ENCODE data around the gene DNTTIP2. TPM values are rescaled to one million over a fixed set of nuclear protein-coding genes. Genes with fewer than 3 reads are reported as not detected.

DNTTIP2 gene
- total RNA-seq, 2 experiments from 2014 or later, result 39.7 to 67.6 TPM

DNA sequence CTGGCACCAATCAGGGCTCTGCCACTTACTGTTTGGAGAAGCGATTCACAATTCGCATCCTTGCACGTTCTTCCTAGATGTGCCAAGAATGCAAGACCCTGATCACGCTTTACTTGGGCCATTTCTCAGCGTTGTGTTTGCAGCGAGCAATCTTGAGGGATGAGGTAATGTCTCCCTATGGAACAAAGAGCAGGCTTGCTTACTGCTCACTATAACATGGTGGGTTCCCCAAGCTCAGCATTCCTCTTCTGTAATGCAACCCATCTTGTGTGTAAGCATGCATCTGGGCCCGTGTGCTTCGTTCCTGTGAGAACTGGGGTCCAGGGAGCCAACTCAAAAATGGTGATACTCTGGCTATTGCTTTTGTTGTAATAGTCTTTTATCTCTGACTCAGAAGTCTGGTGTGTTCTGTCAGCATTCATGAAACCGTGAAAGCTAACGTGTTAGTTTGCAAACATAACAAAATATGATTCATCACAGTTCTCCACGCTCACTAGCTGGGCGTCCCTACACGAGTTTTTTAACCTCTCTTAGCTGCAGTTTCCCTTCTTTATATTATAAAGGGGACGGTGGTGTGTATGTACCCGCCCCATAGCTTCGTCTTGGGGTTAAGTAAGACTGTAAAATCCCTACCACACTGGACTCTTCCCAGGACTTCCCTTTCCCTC is 33.3 kb downstream of the DNTTIP2 start:
- Histone ChIP-seq H3K4me3 (ENCODE audit: low read depth, low read length, poor library complexity, severe bottlenecking) (peak overlapping the region; percentile 75), H4K20me1 (ENCODE audit: insufficient read depth, low read length) (no peaks in the 10 kb centered on the region), H3K4me1 (ENCODE audit: insufficient read depth, low read length, poor library complexity, severe bottlenecking) (peaks cover 29% of the 10 kb centered on the region), H3K79me2 (ENCODE audit: insufficient read depth, low read depth, low read length) (no peaks in the 10 kb centered on the region), H3K9me3 (ENCODE audit: low read length) (no peaks in the 10 kb centered on the region), H3K36me3 (ENCODE audit: insufficient read depth, low read length) (no peaks in the 10 kb centered on the region), H3K4me2 (ENCODE audit: low read length) (peak overlapping the region; percentile 84), H3K9me2 (ENCODE audit: insufficient read depth, low read length) (no peaks in the 10 kb centered on the region), H3K27ac (ENCODE audit: low read depth, low read length, poor library complexity, severe bottlenecking) (peak overlapping the region; percentile 84), H2AFZ (ENCODE audit: low read length) (peak overlapping the region; percentile 95)
- intact Hi-C loops (cut with micrococcal nuclease; ENCODE audit: unreplicated experiment), result loop anchor here (2.0 to 5.0 kb wide), 4 partner anchors 138 to 499 kb away; partner anchors contain the start of gene BCAR3
- BruUV-seq (replicated peaks), result no TSS peak
- peak; percentile 24 for DNase-seq (ENCODE audit: low spot score)
- ChIA-PET CTCF (ENCODE audit: unreplicated experiment) (interaction anchor here (0.6 to 1.1 kb wide), 5 partner anchors 27 to 216 kb away, joined by 3 to 4 read pairs (median 3); no protein-coding TSS in a partner anchor), POLR2A (interaction anchor here (0.5 to 1.8 kb wide), 12 partner anchors 31 to 765 kb away, joined by 3 to 7 read pairs (median 4); partner anchors contain the start of genes DNTTIP2 and DR1)
- TF ChIP-seq, protein P1, sequence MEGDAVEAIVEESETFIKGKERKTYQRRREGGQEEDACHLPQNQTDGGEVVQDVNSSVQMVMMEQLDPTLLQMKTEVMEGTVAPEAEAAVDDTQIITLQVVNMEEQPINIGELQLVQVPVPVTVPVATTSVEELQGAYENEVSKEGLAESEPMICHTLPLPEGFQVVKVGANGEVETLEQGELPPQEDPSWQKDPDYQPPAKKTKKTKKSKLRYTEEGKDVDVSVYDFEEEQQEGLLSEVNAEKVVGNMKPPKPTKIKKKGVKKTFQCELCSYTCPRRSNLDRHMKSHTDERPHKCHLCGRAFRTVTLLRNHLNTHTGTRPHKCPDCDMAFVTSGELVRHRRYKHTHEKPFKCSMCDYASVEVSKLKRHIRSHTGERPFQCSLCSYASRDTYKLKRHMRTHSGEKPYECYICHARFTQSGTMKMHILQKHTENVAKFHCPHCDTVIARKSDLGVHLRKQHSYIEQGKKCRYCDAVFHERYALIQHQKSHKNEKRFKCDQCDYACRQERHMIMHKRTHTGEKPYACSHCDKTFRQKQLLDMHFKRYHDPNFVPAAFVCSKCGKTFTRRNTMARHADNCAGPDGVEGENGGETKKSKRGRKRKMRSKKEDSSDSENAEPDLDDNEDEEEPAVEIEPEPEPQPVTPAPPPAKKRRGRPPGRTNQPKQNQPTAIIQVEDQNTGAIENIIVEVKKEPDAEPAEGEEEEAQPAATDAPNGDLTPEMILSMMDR (conservative IDR thresholded peaks at IDR 0.05; ENCODE audit: low read length), result no peak
- no peak for TF ChIP-seq EZH2phosphoT487 (IDR thresholded peaks at IDR 0.05; ENCODE audit: borderline replicate concordance, low read depth, low read length)

DNA sequence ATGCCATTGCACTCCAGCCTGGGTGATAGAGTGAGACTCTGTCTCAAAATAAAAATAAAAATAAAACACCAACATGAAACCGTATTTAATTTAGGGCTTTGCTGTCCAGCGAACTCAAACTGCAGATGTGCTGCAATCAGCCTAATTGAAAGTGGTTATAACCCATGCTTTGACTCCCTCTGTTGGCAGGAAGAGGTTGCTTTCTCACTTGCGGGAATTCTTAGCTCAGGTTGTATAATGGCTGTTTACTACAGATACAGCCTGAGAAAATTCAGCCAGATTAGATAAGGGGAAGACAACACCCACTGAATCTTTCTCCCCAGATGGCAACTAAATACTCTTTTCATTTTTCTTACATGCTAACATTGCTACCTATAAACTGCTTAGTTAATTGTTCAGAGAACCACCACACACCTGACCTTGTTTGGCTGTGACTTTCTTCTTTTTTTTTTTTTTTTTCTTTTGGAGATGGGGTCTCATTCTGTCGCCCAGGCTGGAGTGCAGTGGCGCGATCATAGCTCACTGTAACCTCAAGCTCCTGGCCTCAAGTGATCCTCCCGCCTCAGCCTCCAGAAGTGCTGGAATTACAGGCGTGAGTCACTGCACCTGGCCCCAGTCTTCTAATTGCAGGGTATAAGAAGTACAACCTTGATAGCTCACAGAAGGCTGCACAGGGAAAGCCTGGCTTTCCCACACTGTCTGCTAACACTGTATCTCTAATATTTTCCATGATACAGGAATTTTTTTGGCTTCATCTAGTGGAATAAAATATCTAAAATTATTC is 34.6 kb downstream of the DNTTIP2 start:
- TSS peak; percentile 47 for BruUV-seq (replicated peaks)
- DNase-seq (ENCODE audit: low spot score), result peak; percentile 83

More for the DNA sequence above, 34.6 kb downstream of the DNTTIP2 start:
- intact Hi-C loops (cut with micrococcal nuclease; ENCODE audit: unreplicated experiment), result loop anchor here (1.0 to 5.0 kb wide), 3 partner anchors 137 to 542 kb away; no protein-coding TSS in a partner anchor
- Histone ChIP-seq H2AFZ (ENCODE audit: low read length) (peak overlapping the region; percentile 1; the same call in 1 of the 2 replicates), H3K36me3 (ENCODE audit: insufficient read depth, low read length) (no peaks in the 10 kb centered on the region), H3K27ac (ENCODE audit: low read depth, low read length, poor library complexity, severe bottlenecking) (no peak overlapping the region), H3K4me3 (ENCODE audit: low read depth, low read length, poor library complexity, severe bottlenecking) (no peak overlapping the region), H3K4me2 (ENCODE audit: low read length) (peak overlapping the region; percentile 25; the same call in 1 of the 2 replicates), H3K9me2 (ENCODE audit: insufficient read depth, low read length) (no peaks in the 10 kb centered on the region), H4K20me1 (ENCODE audit: insufficient read depth, low read length) (no peaks in the 10 kb centered on the region), H3K9me3 (ENCODE audit: low read length) (no peaks in the 10 kb centered on the region), H3K79me2 (ENCODE audit: insufficient read depth, low read depth, low read length) (no peaks in the 10 kb centered on the region), H3K4me1 (ENCODE audit: insufficient read depth, low read length, poor library complexity, severe bottlenecking) (peaks cover 29% of the 10 kb centered on the region)
- CTCF ChIA-PET (ENCODE audit: unreplicated experiment), result interaction anchor here (1.0 to 2.2 kb wide), 4 partner anchors 30 to 253 kb away, joined by 3 to 9 read pairs (median 5); no protein-coding TSS in a partner anchor
- POLR2A ChIA-PET, result interaction anchor here (0.6 to 1.7 kb wide), 8 partner anchors 18 to 1060 kb away, joined by 3 to 10 read pairs (median 4); no protein-coding TSS in a partner anchor
- TF ChIP-seq, protein P1 (conservative IDR thresholded peaks at IDR 0.05; ENCODE audit: low read length), result peak; percentile 90
- TF ChIP-seq EZH2phosphoT487 (IDR thresholded peaks at IDR 0.05; ENCODE audit: borderline replicate concordance, low read depth, low read length), result no peak
